GM12801 (cell line): Measurements from ENCODE around the gene MYL10.

ENCODE experiments used
- TF ChIP-seq, protein P1 (sequence below): IDR thresholded peaks from one replicate; pipeline ENCODE4 v1.5.1; 2011; ENCODE audit warnings: control low read depth; ENCODE audit not compliant: insufficient read length; ENCODE audit errors: extremely low read depth

Gene MYL10

DNA sequence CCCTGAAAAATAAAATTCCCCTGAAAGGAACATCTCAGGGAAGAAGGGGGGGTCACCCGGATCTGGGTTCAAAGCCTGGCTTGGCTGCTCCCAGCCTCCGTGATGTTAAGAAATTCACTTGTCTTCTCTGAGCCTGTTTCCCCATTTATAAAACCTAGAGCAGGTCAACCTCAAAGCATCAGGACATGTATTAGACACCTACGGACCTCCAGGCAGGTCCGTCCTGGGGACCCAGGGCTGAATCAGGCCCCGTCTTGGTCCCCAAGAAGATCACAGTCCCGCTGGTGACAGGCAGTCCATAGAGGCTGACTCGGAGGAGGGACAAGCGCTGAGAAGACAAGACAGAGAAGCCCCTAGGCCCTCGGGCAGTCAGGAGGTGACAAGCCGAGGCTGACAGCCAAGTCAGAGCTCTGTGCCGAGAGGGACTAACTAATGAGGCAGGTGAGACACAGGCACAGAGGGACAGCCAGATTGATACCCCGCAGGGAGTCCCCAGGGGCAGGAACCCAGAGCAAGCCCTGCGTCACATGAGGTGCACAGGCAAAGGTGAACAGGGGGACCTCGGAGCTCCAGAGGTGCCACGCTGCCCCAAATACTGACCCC, 2.9 kb downstream of the MYL10 start:
- TF ChIP-seq, protein P1, sequence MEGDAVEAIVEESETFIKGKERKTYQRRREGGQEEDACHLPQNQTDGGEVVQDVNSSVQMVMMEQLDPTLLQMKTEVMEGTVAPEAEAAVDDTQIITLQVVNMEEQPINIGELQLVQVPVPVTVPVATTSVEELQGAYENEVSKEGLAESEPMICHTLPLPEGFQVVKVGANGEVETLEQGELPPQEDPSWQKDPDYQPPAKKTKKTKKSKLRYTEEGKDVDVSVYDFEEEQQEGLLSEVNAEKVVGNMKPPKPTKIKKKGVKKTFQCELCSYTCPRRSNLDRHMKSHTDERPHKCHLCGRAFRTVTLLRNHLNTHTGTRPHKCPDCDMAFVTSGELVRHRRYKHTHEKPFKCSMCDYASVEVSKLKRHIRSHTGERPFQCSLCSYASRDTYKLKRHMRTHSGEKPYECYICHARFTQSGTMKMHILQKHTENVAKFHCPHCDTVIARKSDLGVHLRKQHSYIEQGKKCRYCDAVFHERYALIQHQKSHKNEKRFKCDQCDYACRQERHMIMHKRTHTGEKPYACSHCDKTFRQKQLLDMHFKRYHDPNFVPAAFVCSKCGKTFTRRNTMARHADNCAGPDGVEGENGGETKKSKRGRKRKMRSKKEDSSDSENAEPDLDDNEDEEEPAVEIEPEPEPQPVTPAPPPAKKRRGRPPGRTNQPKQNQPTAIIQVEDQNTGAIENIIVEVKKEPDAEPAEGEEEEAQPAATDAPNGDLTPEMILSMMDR, result no peak

DNA sequence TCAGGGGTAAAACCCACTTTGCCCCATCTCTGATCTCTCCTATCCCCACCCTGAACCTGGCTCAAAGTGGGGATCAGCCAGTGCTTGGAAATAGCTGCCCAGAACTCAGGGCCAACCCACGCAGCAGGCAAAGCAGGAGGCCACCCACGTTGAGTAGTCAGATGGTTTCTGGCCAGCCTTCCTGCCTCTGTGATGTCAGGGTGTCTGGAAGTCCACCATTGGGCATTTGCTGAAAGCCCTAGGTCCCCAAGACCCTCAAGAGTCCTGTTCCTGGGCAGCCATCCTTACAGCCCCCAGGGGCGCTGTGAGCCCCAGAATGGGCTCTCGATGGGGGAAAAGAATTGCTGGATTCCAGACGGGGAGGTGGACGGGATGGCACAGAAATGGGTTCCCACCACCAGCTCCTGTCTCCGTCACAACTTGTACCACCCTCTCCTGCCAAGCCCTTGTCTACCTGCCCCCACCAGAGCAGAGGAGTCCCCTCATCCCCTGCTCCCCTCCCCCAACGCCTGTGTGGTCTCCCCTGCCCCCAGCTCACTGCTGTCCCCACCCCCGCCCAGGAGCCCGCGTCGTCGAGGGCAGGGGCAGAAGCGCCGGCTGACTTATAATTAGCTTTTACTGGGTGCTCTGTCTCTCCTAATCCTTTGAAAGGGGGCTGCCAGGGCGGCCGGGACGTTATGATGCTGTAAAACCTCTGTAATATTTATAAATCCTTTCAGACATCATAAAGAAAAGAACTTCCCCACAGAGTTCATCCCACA, 3.9 kb downstream of the MYL10 start:
- TF ChIP-seq, protein P1, result no peak

DNA sequence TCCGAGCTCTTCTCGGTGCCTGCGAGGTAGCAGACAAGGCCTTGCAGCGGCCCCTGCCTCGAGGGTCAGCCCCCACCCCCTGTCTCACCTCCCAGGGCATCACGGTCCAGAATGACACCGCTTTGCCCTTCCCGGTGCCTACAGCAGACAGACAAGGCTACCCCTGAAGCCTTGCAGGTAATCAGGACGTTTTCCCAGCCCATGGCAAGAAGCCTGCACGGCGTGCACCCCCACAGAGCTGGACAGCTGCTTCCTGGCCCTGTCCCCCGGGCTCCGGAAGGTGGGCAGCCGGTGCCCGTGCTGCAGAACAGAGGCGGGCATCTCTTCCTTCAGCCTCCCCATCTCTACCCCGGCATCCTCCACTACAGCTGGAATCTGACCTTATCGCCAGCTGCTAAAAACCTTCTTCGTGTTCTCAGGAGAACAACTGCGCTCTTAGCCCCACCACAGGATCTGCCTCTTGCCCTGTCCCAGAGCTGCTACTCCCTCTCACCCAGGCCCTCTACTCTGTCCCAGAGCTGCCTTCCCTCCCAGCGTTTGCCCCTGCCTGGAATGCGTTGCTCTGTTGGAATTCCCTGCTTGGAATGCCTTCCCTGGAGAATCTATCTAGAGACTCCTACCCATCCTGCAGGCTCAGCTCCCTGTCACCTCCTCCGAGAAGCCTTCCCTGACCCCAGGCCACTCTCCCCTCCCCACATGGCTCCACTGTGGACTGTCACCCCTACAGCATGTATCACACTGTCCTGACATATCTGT, 4.7 kb downstream of the MYL10 start:
- TF ChIP-seq, protein P1, result no peak

DNA sequence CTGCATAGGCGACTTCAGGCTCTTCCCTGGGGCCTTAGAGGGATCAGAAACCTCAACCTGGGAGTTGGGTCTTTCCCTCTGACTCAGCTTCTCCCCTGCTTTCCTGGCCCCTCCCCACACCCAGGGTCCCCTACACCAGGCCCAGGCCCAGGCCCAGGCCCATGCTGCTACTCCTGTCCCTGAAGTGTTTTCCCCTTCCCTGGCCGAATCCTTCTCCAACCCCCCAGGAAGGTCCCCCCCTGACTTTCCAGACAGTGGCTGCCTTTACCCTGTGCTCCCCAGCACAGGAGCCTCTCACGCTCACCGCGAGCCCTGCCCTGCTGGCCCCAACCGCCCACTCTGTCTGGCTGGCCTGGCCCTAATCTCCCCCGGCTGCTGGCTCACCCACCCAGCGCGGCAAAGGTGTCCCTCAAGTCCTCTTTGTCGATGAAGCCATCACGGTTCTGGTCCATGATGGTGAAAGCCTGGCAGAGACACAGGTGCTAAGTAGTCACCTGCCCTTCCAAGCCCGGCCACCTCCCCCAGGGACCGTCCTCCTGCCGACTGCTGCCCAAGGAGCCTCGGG, 6.4 kb downstream of the MYL10 start:
- TF ChIP-seq, protein P1, result no peak

DNA sequence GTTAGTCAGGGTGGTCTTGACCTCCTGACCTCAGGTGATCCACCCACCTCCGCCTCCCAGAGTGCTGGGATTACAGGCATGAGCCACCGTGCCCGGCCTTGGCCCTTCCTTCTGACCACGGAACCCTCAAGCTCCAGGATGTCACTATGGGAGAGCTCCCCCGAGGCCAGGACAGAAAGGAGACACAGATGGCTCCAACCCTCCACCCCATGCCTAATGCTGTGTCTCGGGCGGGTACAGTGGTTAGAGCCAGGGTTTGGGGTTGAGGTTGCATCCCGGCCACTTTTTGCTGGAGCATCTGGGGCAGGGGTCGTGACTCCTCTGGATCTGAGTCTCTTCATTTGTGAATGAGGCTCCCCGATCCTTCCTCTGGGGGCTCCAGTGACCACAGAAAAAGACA, 8.1 kb downstream of the MYL10 start:
- TF ChIP-seq, protein P1, result no peak

DNA sequence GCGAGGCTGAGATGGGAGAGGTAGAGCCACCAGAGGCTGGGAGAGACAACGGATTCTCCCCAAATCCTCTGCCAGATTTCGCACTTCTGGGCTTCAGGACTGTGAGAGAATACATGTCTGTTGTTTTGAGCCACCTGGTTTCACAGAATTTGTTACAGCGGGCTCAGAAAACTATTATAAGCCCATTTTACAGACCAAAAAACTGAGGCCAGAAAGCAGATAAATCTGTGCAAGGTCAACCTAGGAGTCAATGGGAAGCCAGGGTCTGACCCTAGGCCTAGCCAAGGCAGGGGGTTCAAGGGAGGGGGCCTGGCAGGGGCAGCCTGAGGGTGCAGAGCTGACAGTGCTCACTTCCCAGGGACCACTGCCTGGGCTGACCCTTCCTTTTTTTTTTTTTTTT, 8.7 kb downstream of the MYL10 start:
- TF ChIP-seq, protein P1, result no peak

DNA sequence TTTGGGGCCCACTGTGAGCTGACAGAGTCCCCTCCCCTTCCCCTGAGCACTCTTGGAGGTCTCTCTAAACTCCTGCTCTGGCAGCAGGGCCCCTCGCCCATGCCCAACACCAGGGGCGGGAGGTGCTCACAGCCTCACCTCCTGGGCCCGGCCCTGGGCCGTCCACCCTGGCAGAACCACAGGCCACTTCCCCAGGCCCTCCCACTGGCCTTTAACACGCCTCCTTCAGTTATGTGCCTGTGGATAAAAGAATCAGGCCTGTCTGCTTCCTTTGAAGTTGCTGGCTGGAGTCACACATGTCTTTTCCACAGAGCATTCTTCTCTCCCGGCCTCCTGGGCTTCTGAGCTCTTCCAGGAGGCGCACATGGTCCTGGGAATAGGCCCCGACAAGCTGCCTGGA, 10.2 kb downstream of the MYL10 start:
- TF ChIP-seq, protein P1, result no peak
